UCSD-AML1 (cell line): ENCODE results near the gene SLC1A2.

ENCODE experiments used
- DNase-seq: peaks from one replicate; lab custom pipeline; 2025; ENCODE audit not compliant: unreplicated experiment; lab: John Stamatoyannopoulos, UW

Gene SLC1A2

GRCh38 chr11:35419184-35419829, at the start of gene SLC1A2:
Gene SLC1A2 (minus strand): TSS chr11:35419558. CDS start chr11:35418966, 592 bp downstream.
- no peak for DNase-seq

GRCh38 chr11:35466058-35466457, 46.7 kb upstream of the SLC1A2 start:
- no peak for DNase-seq

- no peak for DNase-seq
Measured at GRCh38 chr11:35464308-35464707, 45.0 kb upstream of the SLC1A2 start.

- DNase-seq, result no peak
Measured at GRCh38 chr11:35463331-35463751, 44.0 kb upstream of the SLC1A2 start.

DNA sequence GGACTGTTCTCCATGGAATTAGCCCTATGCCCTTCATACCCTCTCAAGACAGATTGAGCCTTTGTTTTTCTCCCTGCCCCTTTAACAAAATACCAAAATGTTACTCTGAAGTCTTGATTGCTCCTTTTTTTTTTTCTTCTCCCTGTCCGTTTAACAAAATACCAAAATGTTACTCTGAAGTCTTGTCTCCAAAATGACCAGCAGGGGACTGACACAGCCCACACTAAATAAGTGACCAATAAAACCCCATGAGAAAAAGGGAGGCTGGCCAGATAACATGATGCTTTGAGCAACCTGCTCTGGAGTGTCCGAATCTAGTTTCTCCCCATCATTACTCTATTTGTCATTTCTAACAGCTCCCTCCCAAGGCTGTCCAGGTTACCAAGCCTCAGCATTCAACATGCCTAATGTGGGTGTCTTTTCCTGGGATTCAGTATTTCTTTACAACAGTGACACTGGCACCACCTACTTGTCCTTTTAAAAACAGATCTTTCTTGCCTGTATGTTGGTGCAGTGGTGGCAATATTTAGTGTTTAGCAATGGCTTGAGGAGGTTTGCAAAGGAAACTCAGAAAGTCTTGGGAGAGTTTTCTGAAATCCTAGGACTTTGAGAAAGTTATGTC, 42.7 kb upstream of the SLC1A2 start:
- DNase-seq, result no peak

DNA sequence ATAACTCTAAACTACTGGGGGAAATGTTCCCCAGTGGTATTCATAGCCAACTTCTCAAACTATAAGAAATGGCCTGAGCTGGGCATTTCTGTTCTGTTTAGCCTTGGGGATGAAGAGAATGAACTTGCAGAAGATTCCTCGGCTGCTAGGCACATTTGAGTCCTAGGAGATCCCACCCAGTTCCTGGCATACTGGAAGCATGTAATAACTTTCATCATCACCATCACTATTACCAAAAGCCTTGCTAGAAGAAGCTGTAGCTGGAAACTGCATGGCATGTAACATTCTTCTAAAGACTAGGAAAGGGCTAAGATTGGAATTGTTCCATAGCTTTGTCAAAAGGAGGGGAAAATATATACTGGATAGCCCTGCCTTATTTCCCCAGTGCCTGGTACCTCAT, 40.1 kb upstream of the SLC1A2 start:
- DNase-seq, result no peak

GRCh38 chr11:35458846-35459245, 39.5 kb upstream of the SLC1A2 start:
- no peak for DNase-seq

- DNase-seq, result no peak
Measured at GRCh38 chr11:35454362-35454761, 35.0 kb upstream of the SLC1A2 start.

DNA sequence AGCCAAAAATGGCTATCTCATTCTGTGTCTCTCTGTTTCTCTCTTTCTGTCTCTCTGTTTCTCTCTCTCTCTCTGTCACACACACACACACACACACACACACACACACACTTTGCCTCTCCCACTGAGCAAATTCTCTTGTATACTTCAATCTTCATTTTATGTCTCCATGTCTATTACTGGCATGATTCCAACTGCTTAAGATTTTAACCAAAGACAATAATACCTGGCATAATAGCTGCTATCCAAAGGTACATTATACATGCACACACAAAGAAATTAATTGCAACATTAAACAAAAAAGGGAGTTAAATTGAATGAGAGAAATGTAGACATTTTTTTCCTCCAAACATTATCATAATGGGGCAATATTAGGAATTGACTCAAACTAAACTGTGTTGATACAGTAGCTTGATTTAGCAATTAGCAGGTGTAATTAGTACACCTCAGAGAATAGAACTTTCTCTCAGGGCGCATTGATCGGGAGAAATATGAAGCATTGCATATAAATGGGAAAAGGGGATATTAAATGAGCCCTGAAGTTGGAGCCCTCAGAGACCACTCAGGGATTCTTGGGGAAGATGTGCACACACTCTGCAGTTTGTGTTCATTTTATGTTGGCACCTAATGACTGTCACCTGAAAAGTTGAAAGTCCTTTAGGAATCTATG, 17.4 kb upstream of the SLC1A2 start:
- no peak for DNase-seq

DNA sequence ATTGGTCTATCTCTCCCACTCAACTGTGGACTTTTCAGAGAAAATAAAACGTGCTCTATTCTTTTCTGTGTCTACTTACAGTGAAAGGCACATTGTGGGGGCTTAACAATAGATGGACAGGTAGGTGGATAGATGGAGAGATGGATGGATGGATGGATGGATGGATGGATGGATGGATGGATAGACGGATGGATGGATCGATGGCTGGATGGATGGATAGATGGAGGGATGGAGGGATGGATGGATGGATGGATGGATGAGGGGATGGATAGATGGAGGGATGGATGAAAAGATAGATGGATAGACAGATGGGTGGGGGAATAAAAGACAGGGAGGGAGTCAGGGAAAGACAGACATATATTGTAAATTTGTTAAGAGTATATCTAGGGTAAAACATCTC, 14.2 kb upstream of the SLC1A2 start:
- DNase-seq, result no peak

DNA sequence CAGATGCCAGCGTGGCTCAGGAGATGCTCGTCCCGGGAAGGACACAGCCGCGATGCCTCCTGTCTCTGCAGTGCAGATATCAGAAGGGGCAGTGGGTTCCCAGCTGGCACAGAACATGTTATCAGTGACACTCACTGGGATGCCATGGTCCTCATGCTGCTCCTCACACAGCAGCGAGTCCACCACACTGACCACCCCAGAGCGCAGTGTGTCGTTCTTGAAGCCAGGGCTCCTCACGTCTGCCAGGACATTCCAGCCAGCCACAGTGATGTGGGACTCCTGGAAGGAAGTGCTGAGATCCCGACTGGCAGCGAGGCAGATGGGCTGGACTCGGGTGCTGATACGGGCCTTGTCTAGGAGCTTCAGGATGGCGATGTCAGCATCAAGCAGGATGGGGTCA, 13.1 kb upstream of the SLC1A2 start:
- no peak for DNase-seq

DNA sequence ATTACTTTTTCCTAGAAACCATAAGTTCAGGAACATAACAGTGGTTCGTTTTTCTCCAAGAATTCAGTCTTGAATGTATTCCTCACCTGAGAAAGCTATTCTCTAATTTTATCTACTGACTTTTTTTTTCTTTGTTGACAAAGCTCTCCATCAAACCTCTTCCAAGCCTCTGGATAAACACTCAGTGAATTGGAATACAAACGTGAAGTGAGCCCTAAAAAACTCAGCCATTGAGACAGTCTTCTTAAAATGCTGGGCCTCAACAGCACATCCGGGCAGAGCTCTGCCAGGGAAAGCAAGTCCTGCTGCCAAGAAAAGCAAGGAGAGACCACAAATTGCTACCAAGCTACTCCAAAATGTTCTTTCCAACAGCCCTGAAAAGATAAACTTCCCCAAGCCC, 7.7 kb upstream of the SLC1A2 start:
- DNase-seq, result no peak

- DNase-seq, result no peak
Measured at GRCh38 chr11:35426351-35426750, 7.0 kb upstream of the SLC1A2 start.

DNA sequence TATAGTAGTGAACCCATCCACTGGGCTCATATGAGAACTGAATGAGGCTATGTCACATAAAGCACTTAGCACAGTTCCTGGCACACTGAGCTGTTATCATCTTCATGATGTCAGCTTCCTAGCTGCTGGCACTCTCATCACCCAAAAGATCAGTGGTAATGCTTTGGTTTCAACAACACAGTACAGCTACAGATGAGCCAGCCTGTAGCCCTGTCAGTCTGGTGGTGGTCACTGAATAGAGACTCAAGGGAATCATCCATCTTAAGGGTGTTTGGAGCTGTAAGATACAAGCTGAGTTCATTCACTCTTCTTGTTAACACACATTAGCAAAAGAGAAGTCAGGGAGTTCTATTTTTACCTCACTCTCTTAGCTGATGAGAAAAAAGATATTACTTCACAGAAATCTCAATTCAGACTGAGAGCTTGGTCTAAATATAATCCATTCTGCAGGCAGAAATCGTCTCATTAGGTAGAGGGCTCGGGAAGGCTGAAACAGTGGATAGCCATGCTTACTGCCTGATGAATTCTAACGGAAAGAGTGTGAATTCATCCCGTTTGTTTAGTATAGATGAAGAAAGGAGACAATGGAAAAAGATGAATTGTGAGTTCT, 6.3 kb upstream of the SLC1A2 start:
- no peak for DNase-seq

- no peak for DNase-seq
Measured at GRCh38 chr11:35424157-35424940, 5.0 kb upstream of the SLC1A2 start.

- DNase-seq, result no peak
Measured at GRCh38 chr11:35420371-35420770, 1.0 kb upstream of the SLC1A2 start.

DNA sequence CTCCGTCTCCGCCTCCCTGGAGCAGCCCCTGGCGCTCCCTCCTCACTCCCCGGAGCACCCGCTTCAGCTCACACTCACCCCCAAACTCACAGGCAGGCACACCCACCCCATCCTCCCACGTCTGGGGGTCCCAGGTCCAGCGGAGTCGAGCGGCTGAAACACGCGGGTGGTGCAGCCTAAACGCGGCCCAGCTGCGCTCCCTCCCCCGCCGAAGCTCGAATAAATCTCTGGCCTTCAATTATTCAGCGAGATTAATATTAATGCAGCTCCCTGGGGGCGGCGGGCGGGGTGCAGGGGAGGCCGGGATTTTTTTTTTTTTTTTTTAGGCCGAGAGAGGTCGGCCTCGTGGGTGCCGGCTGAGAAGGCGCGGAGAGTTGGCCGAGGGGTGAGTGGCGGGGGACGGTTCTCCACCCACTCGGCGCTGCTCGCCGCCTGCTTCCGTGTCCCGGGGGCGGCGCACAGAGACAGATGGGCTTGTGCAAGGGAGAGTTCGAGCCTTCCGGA, 524 bp upstream of the SLC1A2 start:
- no peak for DNase-seq

DNA sequence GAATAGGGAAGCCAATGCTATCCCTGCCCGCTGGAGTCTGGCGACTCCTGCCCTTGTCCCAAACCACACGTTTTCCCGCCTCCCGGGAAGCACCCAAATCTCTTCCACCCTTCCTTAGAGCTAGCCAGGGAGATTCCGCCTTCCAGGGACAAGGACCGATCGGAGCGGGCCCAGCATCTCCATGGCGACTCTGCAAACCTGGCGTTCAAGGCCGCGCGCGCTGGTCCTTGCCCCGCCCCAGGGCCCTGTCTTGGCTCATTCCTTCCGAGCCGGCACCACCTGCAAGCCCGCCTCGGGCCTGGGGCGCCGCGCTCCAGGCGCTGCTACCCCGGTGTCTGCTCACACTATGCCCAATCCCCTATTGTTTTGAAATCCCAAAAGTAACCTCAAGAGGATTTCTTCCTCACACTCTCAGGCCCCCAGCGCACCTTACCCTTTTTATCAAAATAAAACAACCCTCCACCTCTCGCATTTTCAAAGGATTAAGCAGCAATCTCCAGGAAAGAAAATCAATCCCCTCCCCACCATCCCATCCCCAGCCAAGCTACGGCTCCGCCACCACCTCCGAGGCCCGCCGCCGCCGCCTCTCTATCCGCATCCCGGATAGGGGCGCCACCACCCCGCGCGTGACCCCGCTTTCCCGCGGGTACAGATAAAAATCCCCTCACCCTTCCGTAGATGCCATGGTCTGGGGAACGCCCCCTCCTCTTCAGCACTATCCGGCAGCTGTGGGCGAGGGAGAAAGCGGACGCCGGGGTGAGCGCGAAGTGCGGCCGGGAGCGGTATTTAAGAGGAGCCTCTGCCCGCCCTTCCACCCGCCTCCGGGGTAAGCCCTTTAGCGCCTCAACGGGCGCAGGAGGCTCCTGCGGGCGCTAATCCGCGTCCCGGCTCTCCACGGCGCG, 825 bp downstream of the SLC1A2 start:
- DNase-seq, result no peak

DNA sequence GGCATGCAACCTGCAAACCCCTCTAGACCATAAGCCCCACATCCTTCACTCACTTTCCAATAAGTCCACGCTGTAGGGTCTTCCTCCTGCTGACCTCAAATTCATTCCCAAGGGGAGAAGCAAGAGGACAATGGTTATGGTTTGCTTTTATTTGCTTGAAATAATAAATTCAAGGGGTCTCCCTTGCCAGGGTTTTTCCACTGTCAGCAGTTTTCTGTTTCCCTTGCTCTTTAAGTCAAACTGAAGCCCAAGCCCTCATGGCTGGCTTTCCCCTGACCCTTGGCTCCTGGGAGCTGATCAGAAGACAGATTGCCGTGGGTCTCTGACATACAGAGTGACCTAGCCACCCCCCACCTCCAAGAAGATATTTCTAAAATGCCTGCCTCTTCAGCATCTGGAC, 3.9 kb downstream of the SLC1A2 start:
- DNase-seq, result no peak

GRCh38 chr11:35414776-35415175, 4.6 kb downstream of the SLC1A2 start:
- no peak for DNase-seq
